Transverse colon (tissue), 4 donors: ENCODE data around the gene CDK11B. TPM values are rescaled to one million over a fixed set of nuclear protein-coding genes. Genes with fewer than 3 reads are reported as not detected.
A peak's percentile ranks its signal among the peaks of the same experiment; 100 is the strongest.

Experiments
- DNase-seq: peaks from one replicate; pipeline ENCODE4 v3.0.0-alpha.2; 2019
- H3K27ac ChIP-seq, 4 donors: fragments of 200-600 bp; sonication (generic); 2 replicates each; pipeline ENCODE4 v1.5.1; 2016 to 2018; ENCODE audit warnings: inconsistent platforms in 4 of 4
- H3K27me3 ChIP-seq: fragments of 200-600 bp; sonication (generic); 2 replicates; pipeline ENCODE4 v1.5.1; 2017; ENCODE audit warnings: inconsistent platforms
- H3K36me3 ChIP-seq, 4 donors: fragments of 200-600 bp; sonication (generic); 2 replicates each; pipeline ENCODE4 v1.5.1; 2017 to 2019; ENCODE audit warnings: inconsistent platforms in 4 of 4
- H3K4me1 ChIP-seq, 4 donors: fragments of 200-600 bp; sonication (generic); 2 replicates each; pipeline ENCODE4 v1.5.1; 2017 to 2020; ENCODE audit warnings: inconsistent platforms in 4 of 4
- H3K4me3 ChIP-seq, 4 donors: fragments of 200-600 bp; sonication (generic); 1 replicate in 1 of 4; 2 replicates in 3 of 4; pipeline versions ENCODE4 v1.5.1 to v1.6.1; 2017 to 2019; ENCODE audit warnings: inconsistent platforms in 4 of 4
- H3K9me3 ChIP-seq, 2 donors: fragments of 200-600 bp; sonication (generic); 2 replicates each; pipeline ENCODE4 v1.5.1; 2017 to 2019; ENCODE audit warnings: inconsistent platforms in 2 of 2
- CTCF ChIP-seq, 5 experiments: fragments of 200-600 bp in 3 of 5; fragments of 450-650 bp in 2 of 5; sonication (generic) in 3 of 5; IDR thresholded peaks; 1 replicate in 2 of 5; 2 replicates in 3 of 5; pipeline ENCODE4 v1.5.1; 2016 to 2017; ENCODE audit warnings: antibody characterized with exemption in 5 of 5, inconsistent platforms in 3 of 5, mild to moderate bottlenecking in 2 of 5, moderate library complexity in 1 of 5
- EP300 ChIP-seq: sonication (generic); formaldehyde crosslinking; IDR thresholded peaks from one replicate; pipeline ENCODE4 v1.6.1; 2017; ENCODE audit warnings: antibody characterized with exemption, low read depth
- POLR2A ChIP-seq: fragments of 450-650 bp; IDR thresholded peaks from one replicate; pipeline ENCODE4 v1.6.1; 2016; ENCODE audit warnings: antibody characterized with exemption, mild to moderate bottlenecking, moderate library complexity
- POLR2AphosphoS5 ChIP-seq, 3 donors: sonication (generic); formaldehyde crosslinking; IDR thresholded peaks; one replicate each; pipeline ENCODE4 v1.6.1; 2016; ENCODE audit warnings: antibody characterized with exemption in 3 of 3
- WGBS, 2 donors: methylation state at CpG; one replicate each; pipeline ENCODE4 v1.1.5; 2018; ENCODE audit warnings: low coverage in 1 of 2; 5-methylcytosine and 5-hydroxymethylcytosine counted together
- in situ Hi-C, 4 donors: fragments of 200-750 bp; cut with MboI; loops; one replicate each; pipeline versions ENCODE4 v1.15.0 to v1.15.1; 2017; ENCODE audit warnings: low sequenced_read_pairs in 3 of 4, low pct_ligation_motif_present in 1 of 4, low pct_unique_long_range_greater_than_20kb in 1 of 4
- intact Hi-C: fragments of 100-400 bp; cut with DNase I; formaldehyde crosslinking; loops from one replicate; pipeline ENCODE4 v1.15.1; 2023; ENCODE audit warnings: low total_unique reads
- total RNA-seq, 4 donors: library from RNA; depleted of rRNA; stranded (reverse); fragments of >200 nt; gene quantifications; one replicate each; pipeline ENCODE4 v1.1.0, GENCODE V29; 2016

Gene CDK11B
- total RNA-seq, 4 donors from 2014 or later = 28.4 to 183 (median 60.5) TPM

DNA sequence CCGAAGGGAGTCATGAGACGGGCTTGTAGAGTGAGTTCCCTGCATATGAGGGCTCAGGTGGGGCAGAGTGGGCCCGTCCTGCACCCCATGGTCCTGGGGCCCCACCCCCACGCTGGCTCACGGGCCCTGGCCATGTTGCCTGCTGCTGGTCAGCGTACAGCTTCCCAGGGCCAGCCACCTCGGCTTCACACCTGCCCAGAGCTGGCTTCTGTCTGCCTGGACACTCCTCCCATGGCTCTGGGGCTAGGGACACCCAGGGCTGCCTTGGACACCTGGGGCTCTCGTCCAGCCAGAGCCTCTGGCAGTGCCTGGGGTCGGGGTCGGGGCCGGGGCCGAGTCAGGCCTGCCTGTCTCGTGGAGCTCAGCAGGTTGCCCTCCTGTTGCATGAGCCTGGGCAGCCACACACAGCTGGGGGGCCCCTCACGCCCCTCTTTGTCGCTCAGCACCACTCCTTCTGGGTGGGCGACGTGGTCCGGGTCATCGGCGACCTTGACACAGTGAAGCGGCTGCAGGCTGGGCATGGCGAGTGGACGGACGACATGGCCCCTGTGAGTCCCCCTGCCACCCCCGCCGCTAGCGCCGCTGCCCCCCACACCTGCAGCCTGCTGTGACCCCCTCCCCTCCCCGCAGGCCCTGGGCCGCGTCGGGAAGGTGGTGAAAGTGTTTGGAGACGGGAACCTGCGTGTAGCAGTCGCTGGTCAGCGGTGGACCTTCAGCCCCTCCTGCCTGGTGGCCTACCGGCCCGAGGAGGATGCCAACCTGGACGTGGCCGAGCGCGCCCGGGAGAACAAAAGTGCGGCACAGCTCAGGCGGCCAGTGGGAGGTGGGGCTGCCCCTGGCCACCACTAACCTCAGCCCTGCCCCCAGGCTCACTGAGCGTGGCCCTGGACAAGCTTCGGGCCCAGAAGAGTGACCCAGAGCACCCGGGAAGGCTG lies 32.3 kb downstream of the CDK11B start:
- Histone ChIP-seq H3K36me3 (no peaks in the 10 kb centered on the region), H3K27ac (peak overlapping the region; percentile 44 to 79 (median 73)), H3K9me3 (no peaks in the 10 kb centered on the region), H3K27me3 (peaks cover 20% of the 10 kb centered on the region), H3K4me1 (peaks cover 6 to 21% (median 20%) of the 10 kb centered on the region in 4 donors), H3K4me3 (no peak overlapping the region)
- in situ Hi-C loops = no loop called here
- intact Hi-C loops = no loop called here
- 93% methylated on average over 41 of the region's 48 CpGs; no CpG with 5 or more reads in 1 of the 2 donors for WGBS, 2 donors
- no peak for TF ChIP-seq POLR2AphosphoS5 (IDR thresholded peaks at IDR 0.05)
- TF ChIP-seq CTCF (IDR thresholded peaks at IDR 0.05) = no peak
- TF ChIP-seq EP300 = no peak
- TF ChIP-seq POLR2A = no peak
- DNase-seq = no peak

DNA sequence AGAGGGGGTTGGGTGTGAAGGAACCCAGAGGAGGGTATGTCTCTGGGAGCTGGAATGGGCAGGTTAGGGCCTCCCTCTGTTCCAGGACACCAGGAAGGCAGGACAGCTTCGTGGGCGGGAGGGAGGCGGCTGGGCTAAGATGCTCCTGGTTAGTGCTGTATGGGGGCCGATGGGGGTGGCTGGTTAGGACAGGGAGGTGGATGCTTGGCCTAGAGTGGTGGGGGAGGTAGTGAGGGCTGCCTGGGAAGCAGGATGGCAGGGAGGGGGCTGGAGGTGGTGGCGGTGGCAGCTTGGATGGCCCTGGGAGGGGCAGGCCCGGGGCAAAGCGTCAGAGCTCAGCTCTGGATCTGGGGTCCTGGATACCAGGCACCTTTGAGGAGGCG lies 33.0 kb downstream of the CDK11B start:
- H3K9me3 ChIP-seq = no peaks in the 10 kb centered on the region
- no peak overlapping the region for H3K4me3 ChIP-seq
- H3K4me1 ChIP-seq = peaks cover 3 to 16% (median 14%) of the 10 kb centered on the region in 4 donors
- 97% methylated on average over 8 of the region's 8 CpGs; no CpG with 5 or more reads in 1 of the 2 donors for WGBS, 2 donors
- H3K36me3 ChIP-seq = no peaks in the 10 kb centered on the region
- no peak overlapping the region for H3K27ac ChIP-seq
- peaks cover 13% of the 10 kb centered on the region for H3K27me3 ChIP-seq
- in situ Hi-C loops (no loop called here), intact Hi-C loops (no loop called here)
- TF ChIP-seq EP300 = no peak
- no peak for TF ChIP-seq POLR2AphosphoS5 (IDR thresholded peaks at IDR 0.05)
- no peak for DNase-seq

GRCh38 chr1:1625404-1625775 lies 33.4 kb downstream of the CDK11B start:
- H3K27ac ChIP-seq = no peak overlapping the region
- TF ChIP-seq POLR2AphosphoS5 (IDR thresholded peaks at IDR 0.05) (no peak), POLR2A (no peak), EP300 (no peak), CTCF (IDR thresholded peaks at IDR 0.05) (no peak)
- H3K27me3 ChIP-seq = peaks cover 9% of the 10 kb centered on the region
- DNase-seq = no peak
- in situ Hi-C loops (no loop called here), intact Hi-C loops (no loop called here)
- no peaks in the 10 kb centered on the region for H3K36me3 ChIP-seq
- no peak overlapping the region for H3K4me3 ChIP-seq
- peaks cover 0 to 11% (median 10%) of the 10 kb centered on the region in 4 donors for H3K4me1 ChIP-seq
- WGBS, 2 donors = 93% methylated on average over 28 of the region's 28 CpGs; no CpG with 5 or more reads in 1 of the 2 donors
- H3K9me3 ChIP-seq = no peaks in the 10 kb centered on the region

DNA sequence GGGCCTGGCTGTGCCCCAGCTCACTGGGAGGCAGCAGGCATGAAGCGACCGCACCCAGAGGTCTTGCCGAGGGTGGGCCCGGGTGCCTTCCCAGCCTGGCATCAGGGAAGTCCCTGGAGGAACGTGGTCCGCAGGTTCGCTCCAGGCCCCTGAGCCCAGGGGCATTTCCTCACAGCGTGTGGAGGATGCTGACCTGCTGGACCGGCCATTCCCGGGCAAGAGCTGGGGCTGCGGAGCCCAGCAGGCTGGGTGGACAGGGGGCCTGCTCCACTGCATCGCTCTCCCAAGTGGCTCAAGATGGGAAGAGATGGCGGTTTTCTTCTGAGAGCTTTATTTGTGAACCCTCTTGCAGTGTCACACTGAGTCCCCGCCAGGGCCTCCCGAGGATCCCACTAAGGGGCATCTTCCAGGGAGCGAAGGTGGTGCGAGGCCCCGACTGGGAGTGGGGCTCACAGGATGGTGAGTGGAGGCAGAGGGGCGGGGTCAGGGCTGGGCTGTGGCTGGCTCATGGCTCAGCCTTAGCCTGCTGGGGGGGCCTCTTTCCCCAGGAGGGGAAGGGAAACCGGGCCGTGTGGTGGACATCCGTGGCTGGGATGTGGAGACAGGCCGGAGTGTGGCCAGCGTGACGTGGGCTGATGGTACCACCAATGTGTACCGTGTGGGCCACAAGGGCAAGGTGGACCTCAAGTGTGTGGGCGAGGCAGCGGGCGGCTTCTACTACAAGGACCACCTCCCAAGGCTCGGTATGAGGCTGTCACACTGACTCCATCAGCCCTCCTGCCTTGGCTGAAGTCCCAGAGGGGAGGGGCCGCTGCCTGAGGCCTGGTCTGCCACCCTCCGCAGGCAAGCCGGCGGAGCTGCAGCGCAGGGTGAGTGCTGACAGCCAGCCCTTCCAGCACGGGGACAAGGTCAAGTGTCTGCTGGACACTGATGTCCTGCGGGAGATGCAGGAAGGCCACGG lies 34.1 kb downstream of the CDK11B start:
- 89% methylated on average over 30 of the region's 38 CpGs; no CpG with 5 or more reads in 1 of the 2 donors for WGBS, 2 donors
- Histone ChIP-seq H3K9me3 (no peaks in the 10 kb centered on the region), H3K27ac (no peak overlapping the region), H3K27me3 (peaks cover 5% of the 10 kb centered on the region), H3K4me1 (peaks cover 0 to 11% (median 7%) of the 10 kb centered on the region in 4 donors), H3K4me3 (no peak overlapping the region), H3K36me3 (no peaks in the 10 kb centered on the region)
- DNase-seq = no peak
- TF ChIP-seq POLR2AphosphoS5 (IDR thresholded peaks at IDR 0.05) (no peak), EP300 (no peak), CTCF (IDR thresholded peaks at IDR 0.05) (no peak), POLR2A (no peak)
- in situ Hi-C loops = no loop called here
- intact Hi-C loops = no loop called here
